SK-N-SH treated with all-trans-retinoic acid at 6 μM for 48 hours (cell line): ENCODE measurements around the gene MRPL53.

Source experiments
- CREB5 ChIP-seq: fragments of 250-450 bp; sonication (Bioruptor Pico); IDR thresholded peaks from 2 replicates; pipeline ENCODE4 v1.5.1; 2020; ENCODE audit warnings: low read depth, mild to moderate bottlenecking, moderate library complexity
- ISL1 ChIP-seq: fragments of 250-450 bp; sonication (Bioruptor Pico); IDR thresholded peaks from 2 replicates; pipeline ENCODE4 v2.1.2; 2022; ENCODE audit warnings: mild to moderate bottlenecking, moderate library complexity
- OSR1 ChIP-seq: fragments of 250-450 bp; sonication (Bioruptor Pico); IDR thresholded peaks from 2 replicates; pipeline ENCODE4 v1.8.0; 2022; ENCODE audit warnings: moderate library complexity, mild to moderate bottlenecking, inconsistent platforms
- PATZ1 ChIP-seq: fragments of 250-450 bp; sonication (Bioruptor Pico); IDR thresholded peaks from 2 replicates; pipeline ENCODE4 v1.8.0; 2020; ENCODE audit warnings: mild to moderate bottlenecking, moderate library complexity, borderline replicate concordance
- PPARA ChIP-seq: fragments of 250-450 bp; sonication (Bioruptor Pico); IDR thresholded peaks from 2 replicates; pipeline ENCODE4 v1.5.0; 2020; ENCODE audit warnings: mild to moderate bottlenecking, borderline replicate concordance
- RARB ChIP-seq: fragments of 250-450 bp; sonication (Bioruptor Pico); IDR thresholded peaks from 2 replicates; pipeline ENCODE4 v1.8.0; 2021; ENCODE audit warnings: mild to moderate bottlenecking, moderate library complexity
- SNAI2 ChIP-seq: fragments of 250-450 bp; sonication (Bioruptor Pico); IDR thresholded peaks from 2 replicates; pipeline ENCODE4 v1.5.0; 2020; ENCODE audit warnings: mild to moderate bottlenecking, moderate library complexity
- ZC3H10 ChIP-seq: fragments of 250-450 bp; sonication (Bioruptor Pico); IDR thresholded peaks from 2 replicates; pipeline ENCODE4 v1.5.1; 2021; ENCODE audit warnings: mild to moderate bottlenecking, moderate library complexity
- ZNF70 ChIP-seq: fragments of 450-650 bp; formaldehyde crosslinking; IDR thresholded peaks from 2 replicates; pipeline ENCODE4 v1.5.0; 2020; ENCODE audit warnings: mild to moderate bottlenecking, moderate library complexity

- TF ChIP-seq SNAI2 = no peak
- TF ChIP-seq RARB (CRISPR knock-in tag) = no peak
- TF ChIP-seq PPARA = no peak
- no peak for TF ChIP-seq CREB5 (CRISPR knock-in tag)
- no peak for TF ChIP-seq PATZ1 (CRISPR knock-in tag)
- TF ChIP-seq ISL1 = no peak
- TF ChIP-seq OSR1 (CRISPR knock-in tag) = no peak
- no peak for TF ChIP-seq ZC3H10
- no peak for TF ChIP-seq ZNF70 (CRISPR knock-in tag)
Observed at GRCh38 chr2:74426181-74426758, 46.2 kb downstream of the MRPL53 start.
